HG02970 (cell line): ENCODE measurements around the gene REEP1.
"Not testable (repeated sequence)": the region's sequence is repeated elsewhere in the genome, so short reads cannot be mapped to it uniquely, and the experiment has no call there.

Experiments used
- ATAC-seq: cut with Tn5 transposase; IDR thresholded peaks from one replicate; pipeline ENCODE4 v1.9.1; 2021; ENCODE audit warnings: mild to moderate bottlenecking, moderate library complexity, moderate number of reproducible peaks; ENCODE audit not compliant: unreplicated experiment, low FRiP score

Gene REEP1

GRCh38 chr2:86249579-86250391 is 87.6 kb downstream of the REEP1 start:
- no peak for ATAC-seq

DNA sequence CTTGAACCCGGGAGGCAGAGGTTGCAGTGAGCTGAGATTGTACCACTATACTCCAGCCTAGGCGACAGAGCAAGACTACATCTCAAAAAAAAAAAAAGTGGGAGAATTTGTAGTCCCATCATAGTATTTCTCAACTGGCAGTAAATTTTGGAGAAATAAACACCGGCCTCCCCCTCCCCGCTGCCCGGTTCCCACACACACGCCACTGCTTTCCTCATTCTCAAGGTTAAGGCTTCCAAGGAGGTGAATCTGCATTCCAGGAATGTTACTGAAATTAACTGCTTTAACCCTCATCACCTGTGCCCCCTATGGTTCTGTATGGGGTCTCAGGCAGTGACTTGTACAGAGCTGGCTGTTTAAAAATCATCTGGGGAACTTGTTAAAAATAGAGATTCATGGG is 88.2 kb downstream of the REEP1 start:
- no peak for ATAC-seq

- ATAC-seq: not testable (repeated sequence)
Measured at GRCh38 chr2:86245222-86245621, 92.2 kb downstream of the REEP1 start.

- ATAC-seq: not testable (repeated sequence)
Measured at GRCh38 chr2:86244781-86245180, 92.6 kb downstream of the REEP1 start.

DNA sequence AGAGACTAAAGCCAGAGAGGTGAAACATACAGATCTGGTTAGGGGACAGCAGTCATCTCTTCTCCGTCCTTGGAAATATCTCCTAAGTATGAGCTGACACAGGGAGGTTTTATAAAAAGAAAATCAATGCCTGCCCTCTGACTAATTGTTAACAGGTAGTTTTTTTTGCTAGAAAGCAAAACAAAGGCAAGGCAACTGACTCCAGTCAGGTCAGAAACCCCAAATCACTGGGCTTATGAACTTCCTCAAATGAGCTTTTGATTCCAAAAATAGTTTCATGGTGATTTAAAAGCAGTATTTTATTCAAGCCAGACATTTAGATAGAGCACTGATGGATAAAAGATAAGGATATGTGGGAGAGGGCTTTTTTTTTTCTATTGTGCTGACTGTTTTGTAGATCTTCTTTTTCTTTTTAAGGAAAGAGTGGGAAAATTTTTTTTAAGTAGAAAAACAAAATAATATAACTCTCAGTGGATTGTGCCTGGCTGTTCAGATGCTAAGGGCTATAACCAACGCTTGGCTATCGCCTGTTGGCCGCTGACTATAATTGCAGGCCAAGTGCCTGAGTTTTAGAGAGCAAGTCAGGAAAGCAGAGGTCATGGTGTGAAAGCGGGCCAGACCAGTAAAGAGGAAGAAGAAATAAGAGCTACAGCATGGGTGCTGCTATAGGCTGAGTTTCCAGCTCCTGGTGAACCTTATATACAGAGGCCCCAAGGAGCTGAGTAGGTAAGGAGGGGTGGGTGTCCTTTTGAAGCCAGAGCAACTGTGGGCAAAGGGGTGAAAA is 93.3 kb downstream of the REEP1 start:
- ATAC-seq: no peak

DNA sequence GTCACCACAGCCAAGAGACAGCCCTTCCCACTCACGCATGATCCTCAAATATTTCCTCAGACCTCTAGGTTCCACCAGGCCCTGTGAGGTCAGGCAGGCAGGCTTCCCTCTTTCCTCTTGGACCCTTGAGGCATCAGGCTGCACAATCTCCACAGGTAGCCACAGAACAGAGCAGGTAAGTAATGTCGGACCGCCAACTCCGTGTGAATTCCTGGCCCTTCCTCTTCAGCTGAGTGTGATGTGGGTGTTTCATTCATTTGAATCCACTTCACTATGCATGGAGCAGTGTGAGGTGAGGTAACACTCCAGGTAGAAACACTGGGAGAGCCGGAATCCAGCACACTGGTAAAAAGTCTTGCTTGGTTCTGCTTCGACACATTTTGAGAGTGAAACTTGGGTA is 94.2 kb downstream of the REEP1 start:
- ATAC-seq: no peak

DNA sequence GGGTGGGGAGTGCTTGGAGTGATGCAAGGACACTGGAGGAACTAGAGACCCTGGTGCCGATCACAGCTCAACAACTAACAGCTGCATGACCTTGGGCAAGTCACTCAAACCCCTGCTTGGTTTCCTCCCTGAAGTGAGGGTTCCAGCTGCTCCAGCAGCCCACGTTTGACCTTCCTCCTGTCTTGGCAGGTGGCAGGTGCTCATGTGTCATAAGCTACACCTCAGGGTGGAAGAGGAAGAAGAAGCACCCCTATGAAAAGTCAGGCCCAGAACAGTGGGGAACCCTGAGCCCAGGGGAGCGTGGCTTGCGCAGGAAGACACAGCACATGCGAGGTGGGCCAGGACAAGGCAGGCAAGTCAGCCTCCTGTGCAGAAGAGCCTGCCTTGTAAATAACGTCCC is 95.8 kb downstream of the REEP1 start:
- no peak for ATAC-seq

DNA sequence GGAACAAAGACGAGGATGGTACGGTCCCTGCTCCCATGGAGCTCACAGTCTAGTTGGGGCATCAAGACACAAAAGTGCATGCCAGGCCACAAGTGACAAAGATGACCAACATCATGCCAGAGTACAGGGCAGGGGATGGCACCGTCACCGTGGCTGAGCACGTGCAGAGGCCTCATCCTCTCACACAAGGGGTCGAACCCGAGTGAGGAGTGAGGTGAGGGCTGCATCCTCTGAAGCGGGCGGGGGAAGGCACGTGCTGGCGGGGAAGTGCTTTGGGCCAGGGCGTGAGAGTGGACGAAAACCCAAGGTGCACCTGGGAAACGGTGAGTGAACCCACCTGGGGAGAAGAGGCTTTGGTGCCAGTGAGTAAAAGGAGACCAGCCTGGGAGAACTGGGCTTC is 97.2 kb downstream of the REEP1 start:
- no peak for ATAC-seq

- no peak for ATAC-seq
Measured at GRCh38 chr2:86239745-86240144, 97.7 kb downstream of the REEP1 start.

- no peak for ATAC-seq
Measured at GRCh38 chr2:86239326-86239725, 98.1 kb downstream of the REEP1 start.

DNA sequence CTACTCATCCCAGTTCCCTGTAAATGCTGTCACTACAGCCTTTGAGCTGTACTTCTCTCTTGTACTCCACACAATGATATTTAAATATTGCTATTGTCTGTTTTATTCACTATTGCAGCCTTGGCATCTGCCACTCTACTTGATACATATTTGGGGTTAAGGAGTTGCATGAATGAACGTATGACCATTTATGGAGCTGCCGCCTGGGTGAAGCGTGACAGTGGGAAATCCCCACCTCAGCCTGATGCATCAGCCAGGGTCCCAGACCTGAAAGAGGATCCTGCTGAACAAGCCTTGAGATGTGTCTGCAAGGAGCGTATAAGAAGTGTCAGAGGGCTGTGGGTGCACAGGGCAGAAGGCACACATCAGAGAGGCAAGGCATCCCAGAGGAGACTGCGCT is 99.1 kb downstream of the REEP1 start:
- ATAC-seq: no peak

DNA sequence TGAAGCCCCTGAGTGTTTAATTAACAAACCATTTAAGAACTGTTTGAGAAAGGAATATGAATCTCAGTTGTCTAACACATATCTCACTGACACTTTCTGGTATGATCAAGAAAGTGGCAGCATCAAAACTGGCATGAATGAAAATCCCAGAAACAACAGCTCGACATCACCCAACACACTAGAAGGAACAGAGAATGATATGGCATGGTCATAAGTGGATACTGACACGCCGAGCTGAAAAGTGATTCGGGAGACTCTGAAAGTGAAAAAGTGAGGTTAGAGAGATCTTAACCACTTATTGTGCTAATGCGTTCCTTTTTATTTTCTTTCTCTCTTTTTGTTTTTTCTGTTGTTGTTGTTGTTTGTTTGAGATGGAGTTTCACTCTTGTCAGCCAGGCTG is 100.3 kb downstream of the REEP1 start:
- no peak for ATAC-seq

- ATAC-seq: no peak
Measured at GRCh38 chr2:86235196-86235980, 102.0 kb downstream of the REEP1 start.

DNA sequence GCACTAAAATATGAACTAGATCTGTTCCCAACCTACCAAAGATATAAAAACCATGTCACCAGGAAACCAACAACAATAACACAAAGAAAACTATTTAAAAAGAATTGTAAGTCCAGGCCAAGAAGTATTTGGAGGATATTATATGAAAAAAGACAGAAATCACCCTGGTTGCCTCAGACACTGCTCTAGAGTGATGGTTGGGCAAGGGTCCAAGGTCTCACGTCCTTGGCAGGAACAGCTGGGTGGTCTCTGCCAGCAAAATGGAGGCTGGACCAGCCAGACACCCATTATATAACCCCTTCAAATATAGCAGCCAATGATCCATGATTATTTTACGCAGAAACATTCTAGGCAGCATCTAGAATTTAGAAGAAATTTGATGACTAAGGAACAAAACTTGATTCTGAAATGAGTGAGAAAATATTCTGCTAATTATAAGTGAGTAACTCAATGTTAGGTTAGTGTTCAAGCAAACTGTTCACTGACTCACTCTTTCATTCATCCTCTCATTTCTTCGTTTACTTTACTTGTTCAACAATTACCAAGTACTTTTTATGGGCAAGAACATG is 102.8 kb downstream of the REEP1 start:
- ATAC-seq: no peak

GRCh38 chr2:86233436-86233835 is 104.0 kb downstream of the REEP1 start:
- no peak for ATAC-seq

DNA sequence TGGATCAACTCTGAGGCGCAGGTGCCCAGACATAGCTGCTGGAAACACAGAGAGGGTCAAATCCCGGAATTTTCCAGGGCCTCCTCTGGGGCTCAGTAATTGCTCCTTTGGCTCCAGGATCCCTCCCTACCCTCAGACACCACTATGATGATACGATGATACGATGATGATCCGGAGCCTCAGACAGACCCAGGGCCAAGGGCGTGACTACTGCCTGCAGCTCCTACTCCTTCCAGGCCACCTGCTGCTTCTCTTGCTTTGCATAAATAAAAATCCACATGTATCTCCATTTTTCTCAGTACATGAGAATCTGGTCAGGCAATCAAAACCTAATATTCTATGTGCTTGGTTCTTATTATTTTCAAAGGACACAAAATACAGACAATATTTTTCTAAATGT is 104.5 kb downstream of the REEP1 start:
- no peak for ATAC-seq

DNA sequence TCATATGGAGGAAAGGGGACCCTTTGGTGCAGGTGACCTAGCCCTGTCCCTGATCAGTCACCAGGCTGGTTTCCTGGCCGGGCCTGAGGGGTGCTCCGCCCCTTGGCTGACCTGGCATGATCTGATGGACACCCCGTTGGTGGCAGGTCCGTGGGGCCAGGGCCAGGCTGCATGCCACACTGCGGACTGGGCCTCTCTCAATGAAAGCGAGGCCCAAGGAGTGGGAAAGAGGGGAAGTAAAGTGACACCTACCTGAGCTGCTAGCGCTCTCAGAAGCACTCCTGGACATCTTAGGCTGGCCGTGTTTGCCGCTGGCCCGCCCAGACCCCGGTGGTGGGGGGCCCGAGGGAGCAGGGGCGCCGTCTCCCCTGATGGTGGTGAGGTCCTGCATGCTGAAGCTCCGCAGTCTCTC is 105.0 kb downstream of the REEP1 start:
- no peak for ATAC-seq

DNA sequence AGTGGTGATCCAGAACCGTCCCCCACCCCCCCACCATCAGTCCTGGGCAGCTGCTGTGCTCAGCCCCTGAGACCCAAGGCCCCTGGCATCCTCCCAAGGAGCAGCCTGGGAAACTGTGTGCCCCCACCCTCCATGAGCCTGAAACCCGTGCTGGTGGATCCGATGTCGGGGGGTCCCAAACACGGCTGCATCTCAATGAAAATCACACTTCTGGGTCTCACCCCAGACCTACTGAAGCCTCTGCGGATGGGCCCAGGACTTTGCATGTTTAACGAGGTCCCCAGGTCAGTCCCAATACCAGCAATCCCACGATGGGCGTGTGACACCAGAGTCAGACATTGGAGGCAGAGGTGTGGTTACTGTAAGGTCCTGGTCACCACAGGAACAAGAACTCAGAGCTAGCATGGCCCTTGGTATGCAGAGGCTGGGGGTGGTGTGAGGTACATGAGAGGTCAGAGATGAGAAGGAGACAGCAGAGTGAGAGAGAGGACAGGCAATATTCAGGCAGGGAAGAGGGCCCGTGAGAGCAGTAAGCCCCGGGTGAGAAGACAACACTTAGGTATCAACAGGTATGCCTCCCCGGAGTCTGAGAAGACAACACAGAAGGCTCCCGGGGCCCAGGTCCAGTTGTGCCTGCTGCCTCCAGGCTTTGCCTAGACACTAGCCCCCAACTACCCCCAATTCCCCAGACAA is 105.6 kb downstream of the REEP1 start:
- ATAC-seq: no peak

DNA sequence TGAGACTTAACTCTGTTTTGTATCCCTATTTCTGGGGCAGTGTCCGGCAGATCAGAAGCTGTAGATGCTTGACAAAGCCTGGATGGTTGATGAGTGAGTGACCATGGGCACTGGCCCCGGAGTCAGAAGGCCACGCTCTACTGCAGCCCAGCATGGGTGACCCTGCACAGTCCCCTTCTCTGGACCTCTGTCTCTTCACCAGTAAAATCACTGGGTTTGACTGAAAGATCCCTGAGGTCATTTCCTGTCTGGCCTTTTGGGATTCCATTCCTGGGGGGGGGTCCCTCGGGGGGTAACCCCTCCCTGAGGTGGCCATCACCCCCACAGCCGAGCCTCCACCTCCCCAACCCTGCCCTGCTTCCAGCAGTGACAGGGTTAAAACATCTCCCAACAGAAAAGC is 106.5 kb downstream of the REEP1 start:
- ATAC-seq: no peak

GRCh38 chr2:86229221-86229620 is 108.2 kb downstream of the REEP1 start:
- no peak for ATAC-seq
